Neutrophil (primary cell): Measurements from ENCODE around the gene ZBTB18.
A peak's percentile ranks its signal among the peaks of the same experiment; 100 is the strongest.

ENCODE experiments used
- H3K27ac ChIP-seq: fragments of 200-600 bp; sonication (generic); 2 replicates; pipeline ENCODE4 v1.5.1; 2016; ENCODE audit warnings: mild to moderate bottlenecking, moderate library complexity
- H3K27me3 ChIP-seq: fragments of 200-600 bp; sonication (generic); 2 replicates; pipeline ENCODE4 v1.6.0; 2016; ENCODE audit warnings: mild to moderate bottlenecking
- H3K36me3 ChIP-seq: fragments of 200-600 bp; sonication (generic); 2 replicates; pipeline ENCODE4 v1.5.1; 2017
- H3K4me1 ChIP-seq, 2 experiments: fragments of 200-600 bp in 1 of 2; sonication (generic) in 1 of 2; 1 replicate in 1 of 2; 2 replicates in 1 of 2; pipeline versions ENCODE4 v1.5.1 to v1.6.1; 2013 to 2016; ENCODE audit warnings: low read depth in 1 of 2, low read length in 1 of 2, mild to moderate bottlenecking in 1 of 2, moderate library complexity in 1 of 2; ENCODE audit not compliant: control insufficient read depth in 1 of 2, insufficient read depth in 1 of 2
- H3K4me3 ChIP-seq, 2 experiments: fragments of 200-600 bp in 1 of 2; sonication (generic) in 1 of 2; 1 replicate in 1 of 2; 2 replicates in 1 of 2; pipeline ENCODE4 v1.5.1; 2013 to 2016; ENCODE audit warnings: low read depth in 1 of 2, low read length in 1 of 2, mild to moderate bottlenecking in 1 of 2, moderate library complexity in 1 of 2
- H3K9me3 ChIP-seq: fragments of 200-600 bp; sonication (generic); 2 replicates; pipeline ENCODE4 v1.5.1; 2016
- TF ChIP-seq, protein P1 (sequence below): fragments of 200-600 bp; sonication (generic); IDR thresholded peaks from 2 replicates; pipeline ENCODE4 v1.5.1; 2016; ENCODE audit warnings: antibody characterized with exemption

The ZBTB18 gene

DNA sequence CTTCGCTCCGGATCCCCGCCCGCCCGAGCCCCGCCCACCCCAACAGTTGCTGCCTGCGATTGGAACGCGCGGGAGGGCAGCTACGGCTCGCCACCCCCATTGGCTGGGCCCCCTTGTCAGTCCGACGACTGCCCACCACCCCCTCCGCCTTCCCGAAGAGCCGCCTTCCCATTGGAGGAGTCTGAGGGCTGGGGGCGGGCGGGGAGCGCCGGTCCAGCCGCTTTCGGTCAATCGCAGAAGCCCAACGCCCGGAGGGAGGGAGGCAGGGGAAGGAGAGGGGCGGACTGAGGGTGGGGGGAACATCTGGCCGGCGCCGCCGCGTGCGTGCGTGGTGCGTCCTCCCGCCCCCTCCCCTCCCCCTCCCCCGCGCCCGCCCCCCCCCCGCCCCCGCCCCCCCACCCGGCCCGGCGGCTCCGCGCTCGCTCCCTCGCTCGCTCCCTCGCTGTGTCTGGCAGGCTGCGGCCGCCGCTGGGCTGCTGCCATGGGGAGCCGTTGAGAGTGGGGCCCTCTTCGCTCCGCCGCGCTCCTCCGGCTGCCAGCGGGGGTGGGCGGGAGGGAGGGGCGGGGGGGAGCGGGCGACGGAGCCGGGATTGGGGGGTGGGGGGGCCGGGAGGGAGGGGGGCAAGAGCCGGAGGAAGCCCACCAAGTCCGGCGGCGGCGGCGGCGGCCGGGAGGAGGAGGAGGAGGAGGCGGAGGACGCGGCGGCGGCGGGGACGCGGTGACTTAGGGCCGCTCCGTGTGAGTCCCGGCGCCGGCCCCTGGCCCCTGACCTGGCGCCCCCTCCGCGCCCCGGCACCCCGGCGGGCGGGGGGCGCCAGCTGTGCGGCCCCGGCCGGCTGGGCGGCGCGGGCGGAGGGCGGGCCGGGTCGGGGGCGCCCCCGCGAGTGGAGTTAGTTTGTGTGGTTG is 2.6 kb upstream of the ZBTB18 start:
- H3K27me3 ChIP-seq = no peaks in the 10 kb centered on the region
- peak overlapping the region; percentile 99 for H3K27ac ChIP-seq
- TF ChIP-seq, protein P1, sequence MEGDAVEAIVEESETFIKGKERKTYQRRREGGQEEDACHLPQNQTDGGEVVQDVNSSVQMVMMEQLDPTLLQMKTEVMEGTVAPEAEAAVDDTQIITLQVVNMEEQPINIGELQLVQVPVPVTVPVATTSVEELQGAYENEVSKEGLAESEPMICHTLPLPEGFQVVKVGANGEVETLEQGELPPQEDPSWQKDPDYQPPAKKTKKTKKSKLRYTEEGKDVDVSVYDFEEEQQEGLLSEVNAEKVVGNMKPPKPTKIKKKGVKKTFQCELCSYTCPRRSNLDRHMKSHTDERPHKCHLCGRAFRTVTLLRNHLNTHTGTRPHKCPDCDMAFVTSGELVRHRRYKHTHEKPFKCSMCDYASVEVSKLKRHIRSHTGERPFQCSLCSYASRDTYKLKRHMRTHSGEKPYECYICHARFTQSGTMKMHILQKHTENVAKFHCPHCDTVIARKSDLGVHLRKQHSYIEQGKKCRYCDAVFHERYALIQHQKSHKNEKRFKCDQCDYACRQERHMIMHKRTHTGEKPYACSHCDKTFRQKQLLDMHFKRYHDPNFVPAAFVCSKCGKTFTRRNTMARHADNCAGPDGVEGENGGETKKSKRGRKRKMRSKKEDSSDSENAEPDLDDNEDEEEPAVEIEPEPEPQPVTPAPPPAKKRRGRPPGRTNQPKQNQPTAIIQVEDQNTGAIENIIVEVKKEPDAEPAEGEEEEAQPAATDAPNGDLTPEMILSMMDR = peak; percentile 25

DNA sequence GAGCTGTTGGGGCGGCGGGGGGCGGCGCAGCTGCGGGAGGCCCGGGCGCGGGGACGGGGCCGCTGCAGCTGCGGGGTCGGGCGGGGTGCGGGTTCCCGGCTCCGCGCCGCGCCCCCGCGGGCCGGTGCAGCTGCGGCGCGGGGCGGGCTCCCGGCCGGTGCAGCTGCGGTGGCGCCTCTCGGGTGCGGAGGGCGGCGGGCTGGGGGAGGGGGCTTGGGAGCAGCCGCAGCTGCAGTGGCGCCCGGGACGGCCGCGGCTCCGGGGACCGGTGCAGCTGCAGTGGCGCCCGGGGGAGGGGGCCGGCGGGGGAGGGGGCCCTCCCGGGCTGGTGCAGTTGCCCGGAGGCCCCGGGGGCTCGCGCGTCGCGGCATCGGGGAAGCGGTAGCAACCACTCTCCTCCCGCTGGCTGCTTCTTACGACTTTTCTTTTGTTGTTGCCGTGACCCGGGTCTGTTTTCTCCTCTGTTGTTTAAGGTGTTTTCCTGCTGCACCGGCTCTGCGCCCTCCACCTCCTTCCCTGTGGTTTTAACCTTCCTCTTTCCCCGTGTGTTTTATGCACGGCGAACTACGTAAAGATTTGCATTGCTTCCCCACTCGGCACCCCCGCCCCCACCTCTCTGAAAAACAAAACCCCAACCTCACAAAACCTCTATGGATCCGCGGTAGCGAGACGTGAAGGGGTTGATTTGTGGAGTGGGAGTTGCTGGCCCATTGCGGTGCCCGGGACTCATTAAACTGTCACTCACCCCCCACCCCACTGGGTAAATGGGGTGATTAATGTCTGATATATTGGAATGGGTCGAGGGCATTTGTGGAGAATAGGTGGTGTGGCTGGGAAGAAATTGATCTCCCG is 1.7 kb upstream of the ZBTB18 start:
- no peaks in the 10 kb centered on the region for H3K9me3 ChIP-seq
- no peaks in the 10 kb centered on the region for H3K27me3 ChIP-seq
- peaks cover 9% of the 10 kb centered on the region for H3K36me3 ChIP-seq
- peaks cover 48 to 53% of the 10 kb centered on the region in 2 experiments for H3K4me1 ChIP-seq
- TF ChIP-seq, protein P1 = peak; percentile 16
- H3K4me3 ChIP-seq = peak overlapping the region; percentile 79 to 96
- H3K27ac ChIP-seq = peak overlapping the region; percentile 99

More for the DNA sequence above, 2.6 kb upstream of the ZBTB18 start:
- Histone ChIP-seq H3K4me1 (peaks cover 45 to 49% of the 10 kb centered on the region in 2 experiments), H3K4me3 (peak overlapping the region; percentile 95 to 99), H3K9me3 (no peaks in the 10 kb centered on the region), H3K36me3 (peaks cover under 1% of the 10 kb centered on the region)

DNA sequence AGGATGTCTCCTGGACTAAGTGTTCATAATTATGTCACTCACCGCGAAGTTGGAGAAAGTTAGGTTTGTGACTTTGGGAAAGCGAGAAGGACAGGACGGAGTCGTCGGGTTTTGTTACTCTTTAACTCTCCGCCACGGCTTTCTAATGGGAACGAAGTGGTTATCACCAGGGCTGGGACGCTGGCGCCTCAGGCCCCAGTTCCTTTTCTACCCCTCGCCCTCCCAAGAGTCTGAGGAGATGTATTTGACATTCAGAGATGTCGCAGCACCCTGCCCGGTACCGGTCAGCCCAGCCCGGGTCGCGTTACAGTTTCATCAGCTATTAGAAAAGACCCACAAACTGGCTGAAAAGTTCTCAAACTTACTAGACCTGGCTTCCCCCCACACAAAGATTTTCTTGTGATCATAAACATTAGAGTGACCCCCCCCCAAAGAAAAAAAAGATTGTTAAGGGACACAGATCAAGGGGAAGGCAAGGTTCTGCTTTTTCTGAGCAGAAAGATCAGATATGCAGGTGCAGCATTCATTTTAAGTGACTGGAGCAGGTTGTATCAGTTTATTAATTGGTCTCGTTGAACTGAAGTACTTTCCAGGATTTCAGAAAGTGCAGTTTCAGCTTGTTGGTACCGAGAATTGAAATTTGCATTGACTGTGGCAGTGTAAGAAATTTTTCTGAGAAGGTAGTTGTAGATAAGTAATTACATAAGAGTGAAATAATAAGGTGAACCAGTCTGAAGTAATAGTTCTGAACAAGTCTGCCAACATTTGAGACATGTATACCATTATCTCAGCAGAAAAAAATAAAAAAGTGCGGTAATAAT is 859 bp upstream of the ZBTB18 start:
- Histone ChIP-seq H3K4me1 (peaks cover 48 to 53% of the 10 kb centered on the region in 2 experiments), H3K27ac (peak overlapping the region; percentile 99), H3K36me3 (peaks cover 17% of the 10 kb centered on the region), H3K4me3 (peak overlapping the region; percentile 79 to 96), H3K27me3 (no peaks in the 10 kb centered on the region), H3K9me3 (no peaks in the 10 kb centered on the region)
- TF ChIP-seq, protein P1 = no peak

DNA sequence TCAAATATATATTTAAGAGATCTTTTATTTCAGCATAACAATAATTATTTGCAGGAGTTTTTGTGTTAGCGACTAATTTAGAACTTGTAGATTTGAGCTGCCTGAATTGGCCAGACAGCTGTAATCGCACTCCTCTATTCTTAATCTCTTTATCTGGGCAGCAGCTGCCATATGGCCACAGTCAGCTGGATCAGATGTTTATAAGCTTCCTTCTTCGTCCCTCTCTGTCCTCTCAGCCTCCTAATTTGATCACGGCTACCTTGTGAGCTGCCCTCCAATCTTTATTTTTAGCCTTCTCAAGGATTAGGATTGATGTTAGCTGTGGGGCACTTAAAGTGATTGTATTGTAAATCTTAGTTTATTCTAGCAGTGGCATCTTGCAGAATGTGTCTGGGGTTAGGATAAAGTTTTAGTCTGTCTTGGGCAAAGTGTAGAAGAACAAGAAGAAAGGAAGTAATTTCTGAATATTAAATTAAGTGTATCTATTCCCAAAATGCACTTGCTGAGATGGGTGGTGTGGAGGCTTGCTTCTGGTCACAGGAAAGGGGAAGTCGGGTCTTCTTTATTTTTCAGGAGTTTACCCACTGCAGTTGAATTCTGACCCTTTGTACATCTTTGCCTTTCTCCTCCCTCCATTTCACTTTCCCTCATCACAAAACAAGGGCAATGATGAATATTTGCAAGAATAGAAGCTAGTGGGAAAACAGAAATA is 1.1 kb downstream of the ZBTB18 start:
- Histone ChIP-seq H3K9me3 (no peaks in the 10 kb centered on the region), H3K36me3 (peaks cover 37% of the 10 kb centered on the region), H3K4me3 (peak overlapping the region; percentile 12 to 79), H3K27ac (peak overlapping the region; percentile 99), H3K27me3 (no peaks in the 10 kb centered on the region), H3K4me1 (peaks cover 41 to 47% of the 10 kb centered on the region in 2 experiments)
- TF ChIP-seq, protein P1 = no peak
